Right lung (tissue), 5 donors: Measurements from ENCODE around the gene ATP2B3. TPM values are rescaled to one million over a fixed set of nuclear protein-coding genes. Genes with fewer than 3 reads are reported as not detected.

Experiments
- polyA plus RNA-seq, 5 donors: library from polyadenylated mRNA; unstranded; fragments of 120-200 nt; gene quantifications; one replicate each; pipeline versions ENCODE4 v1.2.1 to v1.2.3, GENCODE V29; 2013; ENCODE audit warnings: inconsistent platforms in 1 of 5, low replicate concordance in 1 of 5; ENCODE audit not compliant: insufficient read length in 5 of 5, insufficient read depth in 1 of 5

Gene ATP2B3
- polyA plus RNA-seq, 5 donors, result 0.17 to 0.43 (median 0.29) TPM

Other genes with a start within 250 kb of the ATP2B3 start
- gene PNMA6F, start 195.9 kb upstream of the ATP2B3 start, polyA plus RNA-seq, result not detected
- 10 to 100 TPM; 14.1 to 17.3 (median 15.2) TPM for gene ZNF275, start 183.5 kb upstream of the ATP2B3 start, polyA plus RNA-seq
- not detected for gene PNMA6E, start 116.3 kb upstream of the ATP2B3 start, polyA plus RNA-seq
- gene ZFP92, start 106.2 kb upstream of the ATP2B3 start, polyA plus RNA-seq, result 1 to 10 TPM in 1 of 5 donors, under 1 TPM in 4; 0.78 to 1.2 (median 0.91) TPM
- gene TREX2, start 71.6 kb upstream of the ATP2B3 start, polyA plus RNA-seq, result 1 to 10 TPM in 1 of 5 donors, under 1 TPM in 4; 0.35 to 1.2 (median 0.76) TPM
- gene HAUS7, start 47.1 kb upstream of the ATP2B3 start, polyA plus RNA-seq, result 10 to 100 TPM; 27.1 to 45.0 (median 36.5) TPM
- 100 to 1,000 TPM; 124 to 242 (median 164) TPM for gene BGN, start 22.7 kb upstream of the ATP2B3 start, polyA plus RNA-seq
- 10 to 100 TPM; 11.3 to 20.1 (median 12.6) TPM for gene CCNQ, start 81.5 kb downstream of the ATP2B3 start, polyA plus RNA-seq
- gene DUSP9, start 129.6 kb downstream of the ATP2B3 start, polyA plus RNA-seq, result under 1 TPM in 3 of 5 donors, not detected in 2; 0.12 to 0.69 (median 0.45) TPM
- gene PNCK, start 156.2 kb downstream of the ATP2B3 start, polyA plus RNA-seq, result 1 to 10 TPM in 1 of 5 donors, under 1 TPM in 4; 0.54 to 1.1 (median 0.64) TPM
- 1 to 10 TPM; 3.7 to 9.8 (median 7.8) TPM for gene SLC6A8, start 170.3 kb downstream of the ATP2B3 start, polyA plus RNA-seq
- gene BCAP31, start 206.7 kb downstream of the ATP2B3 start, polyA plus RNA-seq, result 100 to 1,000 TPM; 119 to 161 (median 139) TPM
- gene ABCD1, start 207.2 kb downstream of the ATP2B3 start, polyA plus RNA-seq, result 10 to 100 TPM in 1 of 5 donors, 1 to 10 TPM in 4; 5.7 to 11.7 (median 7.2) TPM
- gene PLXNB3, start 246.6 kb downstream of the ATP2B3 start, polyA plus RNA-seq, result 1 to 10 TPM; 2.1 to 4.1 (median 3.7) TPM